Trophoblast cell (in vitro differentiated cells and primary cell): ENCODE results near the gene RHBDL2.

Source experiments
- DNase-seq, 2 donors: peaks; one replicate each; pipeline ENCODE4 v3.0.0-alpha.2; 2016
- H2AFZ ChIP-seq: 2 replicates; pipeline ENCODE4 v1.6.1; 2013; ENCODE audit warnings: low read length, moderate library complexity, mild to moderate bottlenecking; ENCODE audit not compliant: insufficient read depth, poor library complexity
- H2AK5ac ChIP-seq: 2 replicates; pipeline ENCODE4 v1.6.1; 2013; ENCODE audit warnings: mild to moderate bottlenecking, low read length
- H2BK120ac ChIP-seq: 2 replicates; pipeline ENCODE4 v1.6.1; 2013; ENCODE audit warnings: low read length, mild to moderate bottlenecking, moderate library complexity; ENCODE audit not compliant: insufficient read depth, poor library complexity
- H2BK12ac ChIP-seq: 2 replicates; pipeline ENCODE4 v1.6.1; 2013; ENCODE audit warnings: mild to moderate bottlenecking, low read length, moderate library complexity
- H2BK5ac ChIP-seq: 2 replicates; pipeline ENCODE4 v1.6.1; 2013; ENCODE audit warnings: low read length, low read depth, moderate library complexity, mild to moderate bottlenecking; ENCODE audit not compliant: poor library complexity
- H3K14ac ChIP-seq: 2 replicates; pipeline ENCODE4 v1.6.1; 2013; ENCODE audit warnings: mild to moderate bottlenecking, low read length
- H3K18ac ChIP-seq: 2 replicates; pipeline ENCODE4 v1.6.1; 2013; ENCODE audit warnings: mild to moderate bottlenecking, low read length
- H3K23ac ChIP-seq: 2 replicates; pipeline ENCODE4 v1.6.1; 2013; ENCODE audit warnings: low read length
- H3K27ac ChIP-seq: 2 replicates; pipeline ENCODE4 v1.5.1; 2013; ENCODE audit warnings: low read depth, mild to moderate bottlenecking, inconsistent platforms, low read length, moderate library complexity
- H3K27me3 ChIP-seq: 2 replicates; pipeline ENCODE4 v1.6.1; 2013; ENCODE audit warnings: inconsistent platforms, mild to moderate bottlenecking, low read length, moderate library complexity; ENCODE audit not compliant: insufficient read depth
- H3K36me3 ChIP-seq, 2 experiments: 1 replicate in 1 of 2; 2 replicates in 1 of 2; pipeline ENCODE4 v1.6.1; 2013; ENCODE audit warnings: low read length in 2 of 2, mild to moderate bottlenecking in 2 of 2, moderate library complexity in 1 of 2; ENCODE audit not compliant: insufficient read depth in 2 of 2, control insufficient read depth in 1 of 2
- H3K4ac ChIP-seq: 2 replicates; pipeline ENCODE4 v1.6.1; 2013; ENCODE audit warnings: low read depth, mild to moderate bottlenecking, low read length, moderate library complexity
- H3K4me1 ChIP-seq, 2 experiments: 1 replicate in 1 of 2; 2 replicates in 1 of 2; pipeline ENCODE4 v1.6.1; 2013; ENCODE audit warnings: low read length in 2 of 2, mild to moderate bottlenecking in 2 of 2, moderate library complexity in 1 of 2; ENCODE audit not compliant: insufficient read depth in 2 of 2, control insufficient read depth in 1 of 2
- H3K4me2 ChIP-seq: 2 replicates; pipeline ENCODE4 v1.6.1; 2013; ENCODE audit warnings: inconsistent platforms, mild to moderate bottlenecking, low read length, moderate library complexity
- H3K4me3 ChIP-seq: 2 replicates; pipeline ENCODE4 v1.5.1; 2013; ENCODE audit warnings: mild to moderate bottlenecking, low read depth, low read length, inconsistent platforms
- H3K79me1 ChIP-seq: one replicate; pipeline ENCODE4 v1.6.1; 2013; ENCODE audit warnings: low read length
- H3K79me2 ChIP-seq: 2 replicates; pipeline ENCODE4 v1.6.1; 2013; ENCODE audit warnings: low read length, mild to moderate bottlenecking; ENCODE audit not compliant: control insufficient read depth, insufficient read depth, poor library complexity
- H3K9ac ChIP-seq: 2 replicates; pipeline ENCODE4 v1.6.1; 2013; ENCODE audit warnings: mild to moderate bottlenecking, low read length
- H3K9me3 ChIP-seq: 2 replicates; pipeline ENCODE4 v1.6.1; 2013; ENCODE audit warnings: low read depth, mild to moderate bottlenecking, control low read depth, inconsistent platforms, low read length; ENCODE audit not compliant: insufficient read depth
- H4K12ac ChIP-seq: 2 replicates; pipeline ENCODE4 v1.6.1; 2013; ENCODE audit warnings: low read depth, mild to moderate bottlenecking, low read length, moderate library complexity
- H4K8ac ChIP-seq: 2 replicates; pipeline ENCODE4 v1.6.1; 2013; ENCODE audit warnings: low read depth, mild to moderate bottlenecking, low read length, moderate library complexity
- H4K91ac ChIP-seq: one replicate; pipeline ENCODE4 v1.6.1; 2013; ENCODE audit warnings: low read depth, mild to moderate bottlenecking, low read length, moderate library complexity
- WGBS: extraction: QIAGEN DNeasy Blood & Tissue Kit; methylation state at CpG from one replicate; pipeline ENCODE4 v1.1.7; 2013; ENCODE audit warnings: missing lambda C conversion rate; ENCODE audit not compliant: insufficient read length, insufficient coverage; ENCODE audit errors: extremely low coverage; 5-methylcytosine and 5-hydroxymethylcytosine counted together

The RHBDL2 gene

GRCh38 chr1:38958967-38959366 is 17.3 kb upstream of the RHBDL2 start:
- H4K12ac ChIP-seq, result no peak overlapping the region
- H2AK5ac ChIP-seq, result no peak overlapping the region
- H2AFZ ChIP-seq, result no peak overlapping the region
- peak overlapping the region; percentile 78 for H3K27ac ChIP-seq
- H4K8ac ChIP-seq, result no peak overlapping the region
- no peak overlapping the region for H3K18ac ChIP-seq
- peaks cover 6 to 8% of the 10 kb centered on the region in 2 experiments for H3K4me1 ChIP-seq
- no peaks in the 10 kb centered on the region for H3K36me3 ChIP-seq
- no peak overlapping the region for H2BK5ac ChIP-seq
- H3K4me3 ChIP-seq, result no peak overlapping the region
- no peak overlapping the region for H3K23ac ChIP-seq
- H3K79me2 ChIP-seq, result no peaks in the 10 kb centered on the region
- DNase-seq, result peak; percentile 74 to 89
- peak overlapping the region; percentile 43 for H3K4me2 ChIP-seq
- no peak overlapping the region for H3K14ac ChIP-seq
- no peaks in the 10 kb centered on the region for H3K27me3 ChIP-seq
- no peak overlapping the region for H4K91ac ChIP-seq
- no peak overlapping the region for H3K9ac ChIP-seq
- WGBS, result no CpG with 5 or more reads among the region's 2 CpGs
- no peak overlapping the region for H2BK120ac ChIP-seq
- H2BK12ac ChIP-seq, result no peak overlapping the region
- H3K79me1 ChIP-seq, result peaks cover 5% of the 10 kb centered on the region
- no peaks in the 10 kb centered on the region for H3K9me3 ChIP-seq
- H3K4ac ChIP-seq, result no peak overlapping the region

DNA sequence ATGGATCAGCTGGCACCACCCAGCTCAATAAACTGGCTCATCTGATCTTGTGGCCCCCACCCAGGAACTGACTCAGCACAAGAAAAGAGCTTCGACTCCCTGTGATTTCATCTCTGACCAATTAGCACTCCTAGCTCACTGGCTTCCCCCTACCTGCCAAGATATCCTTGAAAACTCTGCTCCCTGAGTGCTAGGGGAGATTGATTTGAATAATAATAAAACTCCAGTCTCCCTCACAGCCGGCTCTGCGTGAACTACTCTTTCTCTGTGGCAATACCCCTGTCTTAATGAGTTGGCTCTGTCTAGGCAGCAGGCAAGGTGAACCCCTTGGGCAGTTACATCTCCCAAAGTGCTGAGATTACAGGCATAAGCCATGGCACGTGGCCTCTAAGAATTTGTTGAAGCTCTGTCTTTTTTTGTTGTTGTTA is 11.8 kb upstream of the RHBDL2 start:
- no peak for DNase-seq
- H2BK12ac ChIP-seq, result no peak overlapping the region
- H4K8ac ChIP-seq, result no peak overlapping the region
- no peaks in the 10 kb centered on the region for H3K79me2 ChIP-seq
- no CpG with 5 or more reads among the region's 4 CpGs for WGBS
- H2BK5ac ChIP-seq, result no peak overlapping the region
- no peak overlapping the region for H3K9ac ChIP-seq
- H4K91ac ChIP-seq, result no peak overlapping the region
- H3K79me1 ChIP-seq, result no peaks in the 10 kb centered on the region
- no peaks in the 10 kb centered on the region for H3K36me3 ChIP-seq
- no peak overlapping the region for H2AFZ ChIP-seq
- H3K14ac ChIP-seq, result no peak overlapping the region
- no peaks in the 10 kb centered on the region for H3K9me3 ChIP-seq
- H3K18ac ChIP-seq, result no peak overlapping the region
- H3K23ac ChIP-seq, result no peak overlapping the region
- H3K4me3 ChIP-seq, result no peak overlapping the region
- no peak overlapping the region for H2AK5ac ChIP-seq
- H3K4me1 ChIP-seq, result peaks cover 5 to 9% of the 10 kb centered on the region in 2 experiments
- H3K27me3 ChIP-seq, result no peaks in the 10 kb centered on the region
- H3K4me2 ChIP-seq, result no peak overlapping the region
- no peak overlapping the region for H3K27ac ChIP-seq
- no peak overlapping the region for H4K12ac ChIP-seq
- no peak overlapping the region for H3K4ac ChIP-seq
- H2BK120ac ChIP-seq, result no peak overlapping the region

DNA sequence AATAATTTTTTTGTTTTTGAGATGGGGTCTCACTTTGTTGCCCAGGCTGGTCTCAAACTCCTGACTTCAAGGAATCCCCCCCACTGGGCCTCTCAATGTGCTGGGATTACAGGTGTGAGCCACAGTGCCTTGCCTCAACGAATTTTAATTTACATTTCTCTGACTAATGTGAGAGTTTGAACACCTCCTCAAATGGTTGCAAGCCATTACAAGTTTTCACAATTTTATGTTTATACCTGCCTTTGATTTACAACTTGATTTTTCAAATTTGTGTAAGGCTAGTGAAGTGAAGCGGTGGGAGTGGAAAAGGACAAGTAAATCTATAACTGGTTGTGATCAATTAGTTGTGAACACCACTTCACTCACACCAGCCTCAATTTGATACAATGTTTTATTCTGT is 8.9 kb upstream of the RHBDL2 start:
- H3K79me1 ChIP-seq, result no peaks in the 10 kb centered on the region
- H4K91ac ChIP-seq, result no peak overlapping the region
- H4K12ac ChIP-seq, result no peak overlapping the region
- H3K79me2 ChIP-seq, result no peaks in the 10 kb centered on the region
- H2BK120ac ChIP-seq, result no peak overlapping the region
- H3K23ac ChIP-seq, result no peak overlapping the region
- no peak overlapping the region for H2BK5ac ChIP-seq
- no peaks in the 10 kb centered on the region for H3K27me3 ChIP-seq
- no peaks in the 10 kb centered on the region for H3K36me3 ChIP-seq
- H3K4me1 ChIP-seq, result peaks cover 4 to 7% of the 10 kb centered on the region in 2 experiments
- no peak overlapping the region for H4K8ac ChIP-seq
- no peaks in the 10 kb centered on the region for H3K9me3 ChIP-seq
- no peak for DNase-seq
- H3K9ac ChIP-seq, result no peak overlapping the region
- no peak overlapping the region for H3K4me2 ChIP-seq
- H2AK5ac ChIP-seq, result no peak overlapping the region
- no peak overlapping the region for H2AFZ ChIP-seq
- no peak overlapping the region for H3K4ac ChIP-seq
- H2BK12ac ChIP-seq, result no peak overlapping the region
- no peak overlapping the region for H3K14ac ChIP-seq
- H3K27ac ChIP-seq, result peak overlapping the region; percentile 17
- H3K18ac ChIP-seq, result no peak overlapping the region
- WGBS, result no CpG with 5 or more reads among the region's 2 CpGs
- no peak overlapping the region for H3K4me3 ChIP-seq

- H3K4me2 ChIP-seq, result no peak overlapping the region
- H3K23ac ChIP-seq, result no peak overlapping the region
- no peak overlapping the region for H2AK5ac ChIP-seq
- no peaks in the 10 kb centered on the region for H3K79me1 ChIP-seq
- H2BK5ac ChIP-seq, result no peak overlapping the region
- H3K36me3 ChIP-seq, result no peaks in the 10 kb centered on the region
- H3K18ac ChIP-seq, result no peak overlapping the region
- H3K27me3 ChIP-seq, result no peaks in the 10 kb centered on the region
- no peaks in the 10 kb centered on the region for H3K9me3 ChIP-seq
- no peak overlapping the region for H3K14ac ChIP-seq
- no peak overlapping the region for H2AFZ ChIP-seq
- H3K4me1 ChIP-seq, result no peaks in the 10 kb centered on the region
- H4K8ac ChIP-seq, result no peak overlapping the region
- no CpG with 5 or more reads among the region's 4 CpGs for WGBS
- no peaks in the 10 kb centered on the region for H3K79me2 ChIP-seq
- no peak overlapping the region for H3K4me3 ChIP-seq
- no peak overlapping the region for H2BK12ac ChIP-seq
- H4K12ac ChIP-seq, result no peak overlapping the region
- no peak overlapping the region for H3K4ac ChIP-seq
- H4K91ac ChIP-seq, result no peak overlapping the region
- peak; percentile 15 to 36 for DNase-seq
- no peak overlapping the region for H3K9ac ChIP-seq
- no peak overlapping the region for H3K27ac ChIP-seq
- H2BK120ac ChIP-seq, result no peak overlapping the region
Observed at GRCh38 chr1:38944547-38944946, 2.9 kb upstream of the RHBDL2 start.
